Activated CD4-positive, alpha-beta T cell treated with anti-CD3 and anti-CD28 coated beads, Interleukin-2, amount 50 U/mL, for 16 hours (primary cell): ENCODE results near the gene TMEM38B.
A peak's percentile ranks its signal among the peaks of the same experiment; 100 is the strongest.

ENCODE experiments used
- DNase-seq: peaks from one replicate; pipeline ENCODE4 v3.0.0-alpha.2; 2020

Gene TMEM38B, protein sequence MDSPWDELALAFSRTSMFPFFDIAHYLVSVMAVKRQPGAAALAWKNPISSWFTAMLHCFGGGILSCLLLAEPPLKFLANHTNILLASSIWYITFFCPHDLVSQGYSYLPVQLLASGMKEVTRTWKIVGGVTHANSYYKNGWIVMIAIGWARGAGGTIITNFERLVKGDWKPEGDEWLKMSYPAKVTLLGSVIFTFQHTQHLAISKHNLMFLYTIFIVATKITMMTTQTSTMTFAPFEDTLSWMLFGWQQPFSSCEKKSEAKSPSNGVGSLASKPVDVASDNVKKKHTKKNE

DNA sequence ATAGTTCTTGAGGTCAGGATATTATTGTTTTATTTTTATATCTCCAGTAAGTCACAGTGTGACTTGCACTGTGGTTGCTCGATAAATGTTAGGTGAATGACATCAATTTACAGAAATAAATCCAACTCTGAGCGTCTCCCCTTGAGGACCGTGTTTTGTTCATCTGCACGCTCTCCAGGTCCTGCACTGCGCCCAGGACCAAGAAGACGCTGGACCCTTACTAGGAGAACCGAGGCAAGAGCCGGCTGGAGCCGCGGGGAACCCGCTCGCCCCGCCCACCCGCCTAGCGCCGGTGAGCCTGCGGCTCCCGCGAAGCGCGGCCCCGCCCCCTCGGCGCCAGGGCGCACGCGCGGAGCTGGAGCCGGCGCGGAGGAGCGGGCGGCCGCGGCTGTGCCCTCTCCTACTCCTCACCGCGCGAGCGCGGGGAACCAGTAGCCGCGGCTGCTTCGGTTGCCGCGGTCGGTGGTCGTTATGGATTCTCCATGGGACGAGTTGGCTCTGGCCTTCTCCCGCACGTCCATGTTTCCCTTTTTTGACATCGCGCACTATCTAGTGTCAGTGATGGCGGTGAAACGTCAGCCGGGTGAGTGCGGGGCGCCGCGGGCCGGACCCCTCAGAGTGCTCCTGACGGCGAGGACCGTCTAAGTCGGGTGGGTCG lies at the start of gene TMEM38B:
TMEM38B (plus strand) TSS at position 352 of the 658 bp plus-strand sequence; CDS start at position 472, 120 bp downstream.
- peak; percentile 75 for DNase-seq

DNA sequence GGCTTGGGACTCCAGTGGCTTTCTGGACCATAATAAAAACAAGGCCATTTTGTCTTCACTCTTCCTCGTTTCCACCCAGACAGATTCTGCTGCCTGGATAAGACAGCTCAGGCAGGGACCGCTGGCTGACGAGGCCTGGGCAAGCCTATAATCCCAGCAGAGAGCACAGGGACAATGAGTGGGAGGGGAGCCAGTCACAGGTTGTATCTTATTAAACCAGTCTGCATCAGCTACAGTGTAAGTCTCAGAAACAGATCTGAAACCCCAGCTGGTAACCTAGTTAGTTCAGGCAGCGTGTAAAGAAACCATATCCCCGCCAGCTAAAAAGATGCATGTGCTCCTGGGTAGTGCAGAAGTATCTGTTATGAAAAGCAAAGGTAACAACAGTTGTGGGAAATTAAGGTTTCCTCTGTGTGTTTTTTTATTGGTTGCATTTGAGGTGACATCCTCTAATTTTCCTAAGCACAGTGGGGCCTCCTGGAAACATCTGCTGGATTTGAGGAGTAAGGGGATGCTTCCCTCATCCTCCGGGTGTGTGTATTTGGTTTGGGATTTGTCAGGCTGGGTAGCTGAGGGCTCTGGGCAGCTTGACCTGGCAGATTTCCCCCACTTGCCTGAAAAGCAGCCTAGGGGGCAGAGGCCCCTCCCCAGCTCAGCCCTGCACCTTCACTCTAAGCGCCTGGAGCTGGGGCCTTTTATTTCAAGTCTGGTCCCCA lies 47.3 kb upstream of the TMEM38B start:
- no peak for DNase-seq

DNA sequence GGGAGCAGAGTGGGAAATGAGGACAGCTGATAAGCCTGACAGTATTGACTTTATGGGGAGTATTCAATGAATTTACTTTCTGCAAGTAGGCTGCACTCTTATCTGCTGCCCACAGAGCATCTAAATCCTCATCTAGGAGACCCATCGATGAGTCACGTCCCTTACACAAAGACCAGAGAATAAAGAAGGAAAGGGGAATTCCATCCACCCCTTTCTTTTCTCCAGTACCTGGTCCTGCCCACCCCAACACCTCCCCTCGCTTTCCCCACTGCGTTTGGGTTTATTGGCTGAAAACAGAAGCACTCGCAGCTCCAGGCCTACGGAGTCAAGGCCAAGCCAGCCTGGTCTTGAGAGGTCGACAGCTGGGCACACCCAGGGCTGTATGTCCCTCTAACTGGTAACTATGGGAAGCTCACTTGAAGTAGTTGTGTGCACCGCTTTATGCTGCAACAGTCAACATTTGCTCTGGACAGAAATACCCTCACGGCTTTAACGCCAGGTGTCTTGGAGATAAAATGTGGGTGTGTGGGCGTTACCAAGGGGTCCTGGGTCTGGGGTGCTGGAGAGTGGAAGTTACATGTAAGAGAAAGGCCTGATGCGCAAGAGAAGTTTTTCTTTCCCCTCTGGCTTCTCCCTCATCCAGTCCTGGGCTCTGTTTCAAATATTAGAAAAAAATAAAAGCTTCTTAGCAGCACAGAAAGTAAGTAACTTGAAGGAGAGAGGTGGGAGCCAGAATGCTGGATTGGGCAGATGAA lies 46.6 kb upstream of the TMEM38B start:
- DNase-seq: no peak

DNA sequence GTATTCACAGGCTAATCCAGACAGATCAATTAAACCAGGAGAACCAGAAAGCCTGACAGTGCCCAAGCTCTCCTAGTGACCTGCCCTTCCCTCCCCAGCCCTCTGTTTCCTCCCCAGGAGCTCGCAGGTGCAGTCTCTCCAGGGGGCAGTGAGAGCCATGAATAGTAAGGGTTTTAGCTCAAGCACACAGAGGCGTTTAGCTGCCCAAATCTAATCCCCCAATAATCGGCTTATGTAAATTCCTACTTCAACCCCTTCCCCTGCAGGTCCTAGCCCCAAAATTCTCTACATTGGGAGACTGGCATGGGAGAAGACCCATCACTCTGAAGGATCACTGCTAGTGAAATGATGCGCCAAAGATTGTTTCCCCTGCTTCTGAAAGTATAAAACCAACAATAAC lies 42.5 kb upstream of the TMEM38B start:
- no peak for DNase-seq

DNA sequence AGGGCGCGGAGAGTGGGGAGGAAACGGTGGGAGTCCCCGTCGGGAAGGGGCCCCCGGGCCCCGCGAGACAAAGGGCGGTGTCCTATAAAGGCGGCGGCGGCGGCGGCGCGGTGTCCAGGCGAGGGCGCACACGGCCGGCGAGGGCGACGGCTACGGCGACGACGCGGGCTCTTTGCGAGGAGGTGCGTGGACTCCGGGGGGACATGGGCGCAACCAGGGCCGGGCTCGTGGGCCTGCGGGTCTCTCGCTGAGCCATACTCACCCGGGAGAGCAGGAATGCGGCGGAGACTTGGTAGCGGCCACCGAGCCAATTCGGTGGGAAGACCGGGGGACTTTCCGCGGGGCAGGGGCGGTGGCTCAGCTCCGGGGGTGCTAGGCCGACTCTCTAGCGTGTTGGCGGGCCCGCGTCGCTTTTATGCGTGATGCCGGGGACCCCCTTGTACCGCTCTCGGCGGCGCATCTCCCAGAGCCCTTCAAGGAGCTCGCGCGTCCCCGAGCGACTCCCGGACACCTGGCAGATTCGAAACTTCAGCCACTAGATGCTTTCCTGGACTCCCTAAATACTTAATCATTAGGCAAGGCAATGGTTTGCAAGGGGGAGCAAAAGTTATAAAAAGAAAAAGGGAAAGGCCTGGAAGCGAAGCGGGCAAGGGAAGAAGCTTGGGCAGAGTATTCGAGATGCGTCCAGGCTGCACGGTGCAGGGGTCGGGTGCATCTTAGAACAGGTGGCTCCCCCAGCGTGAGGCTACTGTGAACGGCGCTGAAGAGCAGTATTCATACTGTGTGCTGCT lies 38.0 kb upstream of the TMEM38B start:
- no peak for DNase-seq

DNA sequence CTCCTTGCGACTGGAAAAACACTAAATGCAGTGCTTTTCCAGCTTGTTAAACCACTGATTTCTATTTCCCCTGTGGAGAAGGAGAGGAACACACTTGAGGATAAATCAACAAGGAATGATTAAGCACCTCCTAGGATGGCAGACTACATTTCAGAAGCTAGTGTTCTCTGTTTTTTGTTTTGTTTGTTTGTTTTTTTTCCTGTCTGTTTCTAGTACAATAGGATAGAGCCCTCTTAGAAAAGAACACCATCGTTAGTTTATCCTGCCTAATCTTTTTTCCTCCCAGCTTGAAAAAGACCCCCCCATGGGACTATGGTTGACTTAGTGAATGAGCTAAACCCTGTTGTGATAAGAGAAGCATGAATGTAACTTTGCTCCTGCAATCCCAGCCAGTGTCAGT lies 36.0 kb upstream of the TMEM38B start:
- no peak for DNase-seq

DNA sequence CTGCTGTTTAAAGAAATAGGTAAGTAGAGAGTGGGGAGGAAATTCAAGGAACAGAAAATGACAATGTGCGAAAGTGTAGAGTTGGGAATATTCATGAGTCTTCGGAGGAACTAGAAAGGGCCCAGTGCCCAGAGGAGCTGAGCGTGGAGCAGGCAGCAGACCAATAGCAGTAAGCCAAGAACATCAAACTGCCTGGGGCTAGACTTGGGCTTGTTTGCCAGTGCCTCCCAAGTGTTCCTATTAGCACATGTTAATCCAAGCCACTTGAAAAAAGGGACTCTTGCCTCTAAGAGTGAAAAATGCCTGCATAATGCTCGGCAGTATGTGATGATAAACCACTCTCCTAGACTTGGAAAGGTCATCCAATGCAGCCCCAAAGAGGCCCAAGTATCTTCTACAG lies 33.3 kb upstream of the TMEM38B start:
- DNase-seq: no peak

DNA sequence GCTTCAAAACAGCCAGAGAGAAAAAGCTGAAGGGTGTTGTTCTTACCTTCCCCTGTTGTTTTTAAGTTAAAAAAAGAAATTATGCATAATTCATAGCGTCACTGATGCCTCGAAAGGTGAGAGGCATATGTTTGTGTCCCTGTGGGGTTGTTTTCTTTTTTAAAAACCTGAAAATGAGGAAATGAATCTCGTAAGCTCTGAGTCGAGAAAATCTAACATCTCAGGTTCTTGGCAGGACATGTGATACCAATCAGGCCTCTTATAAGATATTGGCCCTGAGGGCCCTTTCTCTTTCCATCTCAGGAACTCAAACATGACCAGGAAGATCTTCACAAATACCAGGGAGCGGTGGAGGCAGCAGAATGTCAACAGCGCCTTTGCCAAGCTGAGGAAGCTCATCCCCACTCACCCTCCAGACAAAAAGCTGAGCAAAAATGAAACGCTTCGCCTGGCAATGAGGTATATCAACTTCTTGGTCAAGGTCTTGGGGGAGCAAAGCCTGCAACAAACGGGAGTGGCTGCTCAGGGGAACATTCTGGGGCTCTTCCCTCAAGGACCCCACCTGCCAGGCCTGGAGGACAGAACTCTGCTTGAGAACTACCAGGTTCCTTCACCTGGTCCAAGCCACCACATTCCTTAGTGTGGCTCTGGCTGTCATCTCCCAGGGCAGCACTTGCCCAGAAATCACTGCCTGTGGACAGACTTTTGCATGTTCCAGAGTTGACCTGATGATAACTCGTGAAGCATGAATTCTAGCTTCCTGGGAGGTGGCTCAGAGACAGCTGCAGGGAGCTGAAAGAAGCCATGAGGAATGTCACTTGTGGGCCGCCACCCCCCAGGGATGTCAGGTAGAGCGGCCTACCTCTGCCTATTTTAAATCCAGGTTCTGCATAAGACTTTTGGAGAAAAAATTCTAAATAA lies 31.9 kb upstream of the TMEM38B start, which contains the start of gene TAL2:
TAL2 (plus strand) TSS at position 274 of the 921 bp plus-strand sequence; CDS start at position 314, 40 bp downstream.
- no peak for DNase-seq

DNA sequence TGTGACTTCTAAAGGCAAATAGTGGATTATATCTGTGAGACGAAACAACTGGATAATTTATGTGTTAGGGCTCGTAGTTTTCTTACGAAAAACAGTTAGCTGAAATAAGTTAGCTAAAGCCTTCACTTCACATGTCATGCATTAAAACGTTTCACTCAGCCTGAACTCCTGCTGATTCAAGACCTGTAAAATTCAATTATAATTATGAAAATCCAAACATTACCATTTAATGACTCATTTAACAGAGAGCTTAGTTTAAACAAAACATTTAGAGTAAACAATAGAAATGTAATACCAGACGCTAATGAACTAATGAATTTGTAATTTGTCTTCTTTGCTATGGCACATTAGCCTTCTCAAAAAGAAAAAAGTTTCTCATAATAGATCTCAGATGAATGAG lies 30.4 kb upstream of the TMEM38B start:
- DNase-seq: no peak

DNA sequence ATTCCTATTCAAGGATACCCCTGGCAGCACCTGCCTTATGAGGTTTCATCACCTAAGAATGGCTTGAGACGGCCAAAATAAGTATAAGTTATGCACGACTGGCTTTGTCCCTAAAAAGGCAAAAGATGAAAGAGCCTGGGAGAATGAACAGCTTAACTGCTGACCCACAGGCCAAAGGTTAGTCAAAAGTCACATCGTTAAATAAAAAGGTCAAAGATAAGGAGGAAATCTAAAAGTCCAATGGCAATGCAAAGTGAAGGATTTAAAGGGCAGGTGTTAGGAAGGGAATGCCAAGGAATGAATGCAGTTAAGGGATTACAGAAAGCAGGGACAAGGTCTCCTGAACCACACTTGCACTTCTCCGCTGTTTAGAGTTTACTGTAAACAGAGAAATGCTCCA lies 26.5 kb upstream of the TMEM38B start:
- no peak for DNase-seq

DNA sequence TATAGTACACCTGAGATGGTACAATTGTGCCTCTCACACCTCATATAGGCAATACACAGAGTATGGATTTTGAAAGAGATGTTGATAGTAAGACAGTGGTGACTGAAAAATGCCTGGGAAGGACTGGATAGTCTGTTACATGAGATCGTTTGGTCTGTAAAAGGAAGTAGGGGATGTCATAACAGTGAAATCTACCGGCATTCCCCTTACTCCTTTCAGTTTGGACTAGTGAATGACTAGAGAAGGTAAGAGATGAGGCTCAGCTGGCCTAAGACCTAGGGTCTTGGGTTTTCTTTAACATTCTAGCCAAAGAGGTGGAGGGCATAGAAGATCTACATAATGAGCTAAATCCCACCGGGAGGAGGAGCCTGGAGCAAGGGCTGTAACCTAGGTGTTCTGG lies 24.0 kb upstream of the TMEM38B start:
- DNase-seq: no peak

DNA sequence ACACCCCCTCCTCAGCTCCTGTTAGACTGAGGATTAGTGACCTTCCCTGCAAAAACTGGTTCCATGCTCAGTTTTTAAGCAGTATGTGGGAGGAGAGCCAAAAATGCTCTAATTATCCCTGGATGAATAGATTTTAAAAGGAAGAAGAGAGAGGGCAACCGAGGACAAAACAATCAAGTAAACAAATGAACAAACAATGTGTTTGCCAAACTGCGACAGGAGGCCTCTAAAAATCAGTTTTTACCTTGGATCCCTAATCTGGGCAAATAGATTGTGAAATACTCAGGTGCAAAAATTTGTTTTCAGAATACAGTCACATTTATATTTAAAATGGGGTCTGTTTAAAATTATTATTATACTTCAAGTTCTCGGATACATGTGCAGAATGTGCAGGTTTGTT lies 23.6 kb upstream of the TMEM38B start:
- DNase-seq: no peak

DNA sequence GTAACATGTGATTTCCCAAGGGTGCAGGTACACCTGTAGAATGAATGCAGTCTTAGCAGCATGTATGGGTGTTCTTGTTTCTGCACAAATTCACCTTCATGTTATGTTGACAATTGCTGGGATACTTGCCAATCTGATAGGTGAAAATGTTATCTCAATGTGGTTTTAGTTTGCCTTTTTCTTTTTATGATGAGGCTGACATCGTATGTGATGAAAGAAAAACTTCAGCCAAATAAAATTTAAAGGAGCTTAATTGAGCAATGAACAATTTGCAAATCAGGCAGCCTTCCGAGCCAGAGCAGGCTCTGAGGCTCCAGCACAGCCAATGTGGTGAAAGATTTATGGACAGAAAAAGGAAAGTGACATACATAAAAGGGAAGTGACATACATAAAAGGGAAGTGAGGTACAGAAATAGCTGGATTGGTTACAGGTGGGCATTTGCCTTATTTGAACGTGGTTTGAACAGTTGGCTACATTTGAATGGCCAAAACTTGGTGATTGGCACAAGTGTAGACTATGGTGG lies 21.6 kb upstream of the TMEM38B start:
- no peak for DNase-seq

DNA sequence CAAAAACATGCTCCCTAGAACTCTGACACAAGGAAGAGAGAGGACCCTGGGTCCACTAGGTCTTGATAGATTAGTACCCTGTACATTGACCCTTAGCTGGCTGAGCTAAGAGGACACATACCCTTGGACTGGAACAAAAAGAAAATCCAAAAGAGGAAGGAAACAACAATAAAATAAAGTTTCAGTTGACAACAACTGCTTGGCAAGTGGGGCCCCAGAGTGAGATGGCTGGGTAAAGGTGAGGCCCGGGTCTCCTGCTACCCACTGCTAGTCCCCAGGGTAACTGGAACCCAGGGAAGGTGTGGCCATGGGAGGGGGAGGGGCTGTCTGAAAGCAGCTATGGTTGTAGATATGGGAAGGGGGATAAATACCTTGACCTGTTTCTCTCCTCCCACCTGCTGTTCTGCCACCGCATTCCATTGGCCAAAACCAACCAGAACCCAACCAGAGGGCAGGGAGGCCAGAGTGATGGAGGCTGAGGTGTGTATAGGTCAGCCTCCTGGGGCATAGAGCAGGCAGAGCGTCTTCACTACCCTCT lies 20.4 kb upstream of the TMEM38B start:
- no peak for DNase-seq

DNA sequence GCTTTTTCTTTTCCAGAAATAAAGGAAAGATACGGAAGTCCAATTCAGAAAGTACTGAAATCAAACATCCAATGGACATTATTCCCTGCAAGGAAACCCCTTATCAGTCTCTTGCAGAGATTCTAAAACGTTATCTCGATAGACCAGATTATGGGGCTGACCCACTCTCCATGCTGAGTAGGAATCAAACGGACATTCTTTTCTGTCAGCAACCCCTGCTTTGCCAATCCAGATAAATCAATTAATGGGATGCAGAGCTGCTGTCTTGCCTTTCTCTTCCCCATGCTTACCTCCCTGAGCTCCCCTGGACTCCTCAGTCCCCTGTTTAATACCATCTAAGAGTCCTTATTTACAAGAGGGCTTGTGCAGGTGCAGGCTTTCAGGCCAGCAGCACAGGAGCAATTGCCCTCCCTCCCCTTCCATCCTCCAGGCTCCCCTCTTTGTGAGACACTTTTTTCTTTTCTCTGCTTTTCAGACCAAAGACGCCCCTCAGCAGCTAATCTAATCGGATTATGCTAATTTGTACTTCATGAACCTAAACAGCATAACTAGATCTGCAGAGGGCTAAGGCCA lies 17.9 kb upstream of the TMEM38B start:
- DNase-seq: no peak

DNA sequence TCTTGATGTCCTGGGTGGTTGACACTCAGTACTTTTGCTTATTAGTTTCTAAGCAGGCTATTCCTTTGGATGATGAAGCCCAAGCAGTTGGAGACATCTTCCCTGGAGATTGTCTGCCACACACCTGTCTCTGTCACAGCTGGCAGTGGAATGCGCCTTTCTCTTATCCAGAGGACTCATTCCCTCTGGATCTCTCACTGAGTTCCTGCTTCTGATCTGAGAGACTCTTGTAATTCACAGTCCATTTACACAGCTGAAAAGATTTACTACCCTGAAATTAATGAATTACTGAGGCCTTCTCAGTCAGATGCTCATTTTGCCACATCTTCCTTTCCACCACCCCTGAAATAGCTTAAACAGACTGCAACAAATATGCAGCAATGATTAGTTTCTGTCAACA lies 16.2 kb upstream of the TMEM38B start:
- no peak for DNase-seq

DNA sequence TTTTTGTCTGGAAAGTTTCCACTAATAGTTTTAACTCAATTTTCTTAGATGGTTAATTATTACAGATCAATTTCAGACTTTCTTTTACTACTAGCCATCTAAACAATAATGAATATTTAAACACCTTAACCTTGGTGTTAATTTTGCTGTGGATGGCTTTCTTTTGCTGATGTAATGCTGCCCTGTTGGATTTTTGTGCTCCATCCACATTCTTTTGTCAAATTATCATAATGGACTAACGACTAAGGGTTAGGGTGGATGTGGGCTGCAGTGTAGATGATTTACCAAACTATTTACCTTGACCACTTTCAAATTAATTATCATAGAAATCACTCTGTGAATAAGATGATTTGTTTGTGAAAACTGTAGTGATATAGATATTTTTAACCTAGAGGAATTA lies 15.6 kb upstream of the TMEM38B start:
- no peak for DNase-seq

DNA sequence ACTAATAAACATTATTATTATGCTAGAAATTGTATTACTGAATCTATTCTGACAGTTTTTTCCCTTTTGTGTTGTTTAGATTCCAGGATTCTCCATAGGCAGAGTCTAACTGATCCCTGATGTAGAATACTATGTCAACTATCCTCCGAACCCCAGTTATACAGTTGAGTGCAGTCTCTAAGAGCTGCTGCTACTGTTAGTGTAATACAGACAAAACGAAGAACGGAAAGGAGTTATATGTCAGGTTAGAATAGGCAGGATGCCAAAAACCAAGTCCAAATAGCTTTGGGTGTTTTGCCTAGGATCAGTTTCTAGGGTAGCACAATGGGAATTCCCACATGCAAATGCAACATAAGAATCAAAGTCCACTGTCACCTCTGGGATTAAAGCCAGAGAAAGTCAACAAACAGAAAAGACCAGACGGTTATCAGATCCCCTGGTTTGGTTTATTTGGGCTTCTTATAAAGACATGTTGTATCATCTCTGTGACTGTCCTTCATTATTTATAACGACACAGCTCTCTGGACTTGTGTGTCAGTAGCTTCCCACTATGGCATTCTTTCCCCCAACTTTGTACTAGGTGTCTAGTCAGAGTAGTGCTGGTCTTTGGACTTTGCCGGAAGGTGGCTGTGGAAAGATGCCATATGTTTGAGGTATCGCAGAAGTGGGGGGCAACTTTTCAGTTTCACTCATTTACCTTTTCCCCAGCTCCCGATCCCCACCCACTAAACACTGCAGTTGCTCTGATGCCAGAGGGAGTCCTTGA lies 14.9 kb upstream of the TMEM38B start:
- no peak for DNase-seq

DNA sequence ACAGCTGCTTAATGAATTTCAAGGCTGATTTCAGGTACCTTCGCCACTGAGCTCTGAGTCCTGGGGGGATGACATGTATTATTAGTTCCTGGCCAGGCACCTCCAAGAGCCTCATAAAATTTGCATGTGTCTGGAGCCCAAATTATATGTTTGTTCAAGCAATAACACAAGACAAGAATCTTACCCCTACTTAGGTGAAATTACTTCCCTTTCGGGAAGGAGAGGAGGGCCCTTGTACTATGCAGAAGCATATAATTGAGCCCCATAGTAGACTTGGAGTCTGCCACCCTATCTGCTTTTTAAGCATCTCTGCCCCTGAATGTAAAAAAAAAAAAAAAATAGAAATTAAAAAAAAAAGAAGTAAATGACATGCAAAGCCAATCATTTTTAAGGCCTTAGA lies 13.0 kb upstream of the TMEM38B start:
- no peak for DNase-seq

DNA sequence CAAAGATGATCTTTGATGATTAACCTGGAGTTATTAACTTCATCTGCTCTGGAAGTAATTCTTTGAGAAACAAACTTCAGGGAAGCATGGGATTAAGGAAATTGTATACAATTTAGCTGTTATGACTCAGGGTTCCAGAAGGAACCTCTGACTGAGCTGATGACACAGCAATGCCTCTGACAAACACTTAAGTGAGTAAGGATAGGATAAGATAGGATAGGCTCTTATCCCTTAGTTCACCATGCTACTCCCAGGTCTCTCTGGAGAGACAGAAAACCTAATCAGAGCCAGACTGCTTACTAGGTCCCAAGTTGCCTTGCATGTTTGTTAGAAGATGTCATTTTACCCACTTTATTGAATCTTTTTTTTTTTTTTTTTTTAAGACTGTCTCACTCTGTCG lies 12.6 kb upstream of the TMEM38B start:
- no peak for DNase-seq
